Activated T-cell treated with anti-CD3 and anti-CD28 coated beads, Interleukin-2, amount 50 U/mL, for 4 hours (primary cell): ENCODE measurements around the gene ADM5. TPM values are rescaled to one million over a fixed set of nuclear protein-coding genes. Genes with fewer than 3 reads are reported as not detected.
A peak's percentile ranks its signal among the peaks of the same experiment; 100 is the strongest.

Experiments
- ATAC-seq, 2 donors: fragments of 200-7000 bp; cut with Tn5 transposase; one replicate each; pipeline ENCODE4 v1.10.0; 2021
- DNase-seq: peaks from one replicate; pipeline ENCODE4 v3.0.0-alpha.2; 2020
- H3K27me3 Mint-ChIP-seq: one replicate; pipeline ENCODE4 v1.8.0; 2021; ENCODE audit warnings: low read depth, mixed read lengths
- H3K36me3 Mint-ChIP-seq: one replicate; pipeline ENCODE4 v1.8.0; 2022; ENCODE audit warnings: mixed read lengths; ENCODE audit not compliant: insufficient read depth
- H3K4me1 Mint-ChIP-seq: one replicate; pipeline ENCODE4 v1.8.0; 2021; ENCODE audit warnings: low read depth, mixed read lengths
- H3K4me3 Mint-ChIP-seq: one replicate; pipeline ENCODE4 v1.8.0; 2021; ENCODE audit warnings: mild to moderate bottlenecking, moderate library complexity, mixed read lengths
- H3K9me3 Mint-ChIP-seq: one replicate; pipeline ENCODE4 v1.8.0; 2021; ENCODE audit warnings: mixed read lengths
- total RNA-seq, 3 donors: library from RNA; stranded (reverse); gene quantifications; one replicate each; pipeline ENCODE4 v1.2.1, GENCODE V29; 2021

Gene ADM5, protein sequence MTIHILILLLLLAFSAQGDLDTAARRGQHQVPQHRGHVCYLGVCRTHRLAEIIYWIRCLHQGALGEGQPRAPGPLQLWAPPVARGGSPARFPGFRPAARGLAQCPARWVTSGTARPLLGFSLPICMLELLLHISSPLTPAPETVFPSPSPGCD
- 10 to 100 TPM; 16.3 to 20.8 (median 17.2) TPM for total RNA-seq

DNA sequence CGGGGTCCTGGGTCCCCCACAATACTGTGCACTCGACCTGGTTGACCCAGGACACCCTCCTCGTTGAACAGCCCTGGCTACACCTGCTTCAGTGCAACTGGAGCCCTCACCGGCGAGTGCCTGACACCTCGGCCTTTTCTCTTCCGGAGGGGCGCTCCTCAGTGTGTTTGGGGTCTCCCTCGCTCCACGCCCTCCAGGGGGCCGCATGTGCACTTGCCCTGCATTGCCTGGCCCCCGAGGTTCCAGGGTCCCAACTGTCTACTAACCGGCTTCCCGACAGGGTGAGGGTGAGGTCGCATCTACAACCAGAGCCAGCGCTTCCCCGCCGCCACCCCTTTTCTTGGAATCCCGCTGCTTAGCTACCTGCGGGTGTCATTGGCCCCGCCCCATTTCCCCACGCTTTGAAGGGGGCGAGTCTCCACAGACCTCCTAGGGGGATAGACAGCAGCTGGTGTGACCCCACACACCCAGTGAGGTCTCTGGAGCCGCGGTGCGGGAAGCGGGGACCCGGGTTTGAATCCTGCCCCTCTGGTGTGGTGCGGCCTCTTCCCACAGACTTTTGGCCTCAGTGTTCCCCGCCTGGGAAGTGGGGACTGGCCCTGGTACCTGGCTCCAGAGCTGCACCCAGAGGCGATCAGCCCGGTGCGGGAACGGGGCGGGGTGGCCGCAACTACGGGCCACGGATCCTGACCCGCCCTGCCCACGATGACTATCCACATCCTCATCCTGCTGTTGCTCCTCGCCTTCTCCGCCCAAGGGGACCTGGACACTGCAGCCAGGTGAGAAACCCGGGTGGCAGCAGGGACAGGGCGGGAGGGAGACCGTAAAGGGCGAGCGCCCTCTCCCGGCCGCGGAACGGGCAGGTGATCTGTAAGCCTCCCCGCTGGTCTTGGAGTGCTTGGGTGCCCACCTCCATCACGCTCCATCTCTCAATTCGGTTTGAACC is at the start of gene ADM5:
Gene ADM5 (plus strand): TSS at position 462 of the 946 bp plus-strand sequence. CDS start 244 bp downstream, at position 706.
- H3K4me3 Mint-ChIP-seq: peak within 1 kb of the TSS; percentile 77
- DNase-seq (no peak), ATAC-seq (peak; percentile 30 to 38)
- H3K36me3 Mint-ChIP-seq: peaks cover 21% of the 10 kb centered on the region
- H3K9me3 Mint-ChIP-seq: no peaks in the 10 kb centered on the region
- H3K4me1 Mint-ChIP-seq: peaks cover 17% of the 10 kb centered on the region
- H3K27me3 Mint-ChIP-seq: peaks cover 16% of the 10 kb centered on the region

DNA sequence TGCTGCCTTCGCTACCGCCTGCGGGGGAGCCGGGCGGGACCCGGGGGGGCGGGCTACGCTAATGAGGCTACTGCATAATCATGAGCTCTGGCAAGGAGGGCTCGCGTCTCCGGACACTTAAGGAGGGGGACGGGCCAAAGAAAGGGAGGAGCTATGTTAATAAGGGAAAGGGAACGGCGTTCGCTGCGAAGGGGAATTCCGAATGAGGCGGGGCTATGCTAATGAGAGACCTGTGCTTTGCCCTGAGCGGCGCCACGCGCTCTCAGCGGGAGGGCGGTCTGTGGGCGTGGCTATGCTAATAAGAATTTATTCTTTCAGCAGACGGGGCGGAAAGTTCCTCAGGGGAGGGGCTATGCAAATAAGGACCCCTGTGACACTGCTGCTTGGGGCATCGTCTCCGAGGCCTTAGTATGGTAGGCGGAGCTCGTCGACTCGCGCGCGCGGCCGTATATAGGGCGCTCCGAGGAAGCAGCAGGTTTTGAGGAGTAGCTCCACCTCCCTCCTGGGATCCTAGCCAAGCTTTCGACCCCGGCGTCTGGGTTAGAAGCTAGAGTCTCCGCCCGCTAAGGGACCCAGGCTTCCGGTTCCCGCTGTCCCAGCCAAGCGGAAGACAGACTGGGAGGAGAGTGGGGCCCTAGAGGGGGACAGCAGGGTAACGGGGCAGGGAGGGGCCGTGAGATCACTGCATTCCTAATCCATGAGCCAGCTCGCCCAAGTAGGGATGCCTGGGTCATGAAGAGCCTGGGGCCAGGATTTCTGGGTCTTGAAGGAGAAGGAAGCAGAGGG is 49.1 kb upstream of the ADM5 start, which contains the start of gene RRAS:
Gene RRAS (minus strand): TSS at position 31 of the 786 bp plus-strand sequence. CDS start 45 bp downstream, outside the sequence.
- H3K4me3 Mint-ChIP-seq: peak within 1 kb of the TSS; percentile 98

DNA sequence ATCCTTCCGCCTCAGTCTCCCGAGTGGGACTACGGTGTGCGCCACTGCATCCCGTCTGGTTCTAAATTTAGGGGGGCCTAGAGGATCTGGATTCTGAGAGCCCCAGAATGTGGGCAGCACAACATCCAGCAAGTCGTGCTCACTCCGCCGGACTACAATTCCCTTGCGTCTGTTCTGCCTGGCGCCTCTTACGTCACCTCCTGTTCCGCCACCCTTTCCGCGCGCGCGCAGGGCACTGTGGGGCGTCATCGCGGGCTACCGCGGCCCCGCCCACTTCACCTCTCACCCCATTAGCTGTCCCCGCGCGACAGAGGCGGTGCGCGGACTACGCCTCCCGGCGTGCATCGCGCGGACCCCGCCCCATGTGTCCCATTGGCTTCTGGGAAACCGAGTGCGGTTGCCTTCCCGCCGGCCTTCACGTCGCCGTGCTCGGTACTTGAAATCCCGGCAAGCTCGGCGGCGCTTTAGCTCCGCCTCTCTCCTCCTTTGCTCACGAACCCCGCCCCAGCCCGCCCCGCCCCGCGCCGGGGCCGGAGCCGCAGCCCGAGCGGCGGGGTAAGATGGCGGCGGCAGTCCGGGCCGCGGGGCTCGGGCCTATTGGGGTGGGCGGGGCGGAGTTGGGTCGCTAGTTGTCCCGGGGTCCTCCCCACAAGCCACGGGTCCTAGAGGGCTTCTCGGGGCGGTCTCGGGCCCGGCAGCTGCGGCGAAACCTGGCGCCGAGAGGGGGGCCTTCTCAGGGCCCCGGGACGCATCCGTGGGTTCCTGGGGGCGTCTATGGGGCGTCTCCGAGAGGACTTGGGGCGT is 47.5 kb upstream of the ADM5 start, which contains the start of gene SCAF1:
Gene SCAF1 (plus strand): TSS at position 522 of the 804 bp plus-strand sequence. CDS start 2,818 bp downstream, outside the sequence.
- Mint-ChIP-seq H3K4me3 (peak within 1 kb of the TSS; percentile 98), H3K4me1 (peaks cover 61% of the 10 kb centered on the region), H3K27me3 (no peaks in the 10 kb centered on the region), H3K36me3 (peaks cover 6% of the 10 kb centered on the region), H3K9me3 (no peaks in the 10 kb centered on the region)
- DNase-seq: peak; percentile 99
- peak; percentile 71 to 72 for ATAC-seq

More for the DNA sequence above, 49.1 kb upstream of the ADM5 start, which contains the start of gene RRAS:
- Mint-ChIP-seq H3K4me1 (peaks cover 57% of the 10 kb centered on the region), H3K27me3 (no peaks in the 10 kb centered on the region), H3K9me3 (no peaks in the 10 kb centered on the region), H3K36me3 (peaks cover 3% of the 10 kb centered on the region)
- ATAC-seq: peak; percentile 60 to 68
- peak; percentile 99 for DNase-seq

DNA sequence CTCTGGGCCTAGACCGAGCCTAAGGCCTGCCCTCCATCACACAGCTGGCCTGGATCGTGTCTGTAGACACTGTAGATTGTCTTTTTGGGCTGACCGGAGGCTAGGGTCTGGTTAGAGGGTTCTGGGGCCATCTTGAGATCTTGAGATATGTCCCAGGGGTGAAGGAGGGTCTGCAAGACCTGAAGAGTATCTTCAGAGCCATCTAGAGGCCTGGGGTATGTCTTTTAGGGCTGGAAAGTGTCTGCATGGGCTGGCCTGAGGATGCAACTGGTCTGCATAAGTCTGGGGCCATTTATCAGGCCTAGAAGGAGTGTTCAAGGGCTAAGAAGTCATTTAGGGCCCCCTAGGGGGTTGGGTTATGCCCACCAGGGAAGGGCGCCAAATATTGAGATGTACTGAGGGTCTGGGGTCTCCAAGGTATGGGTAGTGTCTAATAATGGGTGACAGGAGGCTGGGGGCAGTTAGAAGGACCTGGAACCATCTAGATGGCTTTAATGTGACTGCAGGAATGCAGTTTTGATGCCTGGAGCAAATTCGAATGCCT is 46.8 kb upstream of the ADM5 start:
- peaks cover 61% of the 10 kb centered on the region for H3K4me1 Mint-ChIP-seq
- H3K9me3 Mint-ChIP-seq: no peaks in the 10 kb centered on the region
- H3K36me3 Mint-ChIP-seq: peaks cover 7% of the 10 kb centered on the region

DNA sequence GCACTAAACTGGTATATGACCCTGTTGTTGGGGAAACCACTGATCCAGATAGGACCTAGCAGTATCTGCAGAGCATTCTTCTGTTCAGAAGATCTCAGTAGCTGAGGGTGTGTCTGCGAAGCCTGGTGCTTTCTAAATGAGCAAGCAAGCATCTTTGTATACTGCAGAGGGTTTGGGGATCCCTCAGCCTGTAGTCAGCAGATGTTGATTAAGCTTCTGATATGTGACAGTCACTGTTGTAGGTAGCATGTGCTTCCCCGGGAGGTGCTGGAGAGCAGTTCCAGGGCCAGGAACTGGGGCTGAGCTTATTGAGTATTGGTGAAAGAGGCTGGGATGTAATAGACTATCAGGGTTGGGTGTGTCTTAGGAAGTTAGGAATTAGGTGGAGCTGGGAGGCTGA is 45.9 kb upstream of the ADM5 start:
- Mint-ChIP-seq H3K9me3 (no peaks in the 10 kb centered on the region), H3K27me3 (no peaks in the 10 kb centered on the region), H3K4me3 (peak overlapping the region; percentile 98), H3K36me3 (peaks cover 7% of the 10 kb centered on the region), H3K4me1 (peaks cover 55% of the 10 kb centered on the region)
- DNase-seq: no peak
- ATAC-seq: no peak

More for the DNA sequence above, 46.8 kb upstream of the ADM5 start:
- no peak for ATAC-seq
- Mint-ChIP-seq H3K4me3 (peak overlapping the region; percentile 98), H3K27me3 (no peaks in the 10 kb centered on the region)
- no peak for DNase-seq

DNA sequence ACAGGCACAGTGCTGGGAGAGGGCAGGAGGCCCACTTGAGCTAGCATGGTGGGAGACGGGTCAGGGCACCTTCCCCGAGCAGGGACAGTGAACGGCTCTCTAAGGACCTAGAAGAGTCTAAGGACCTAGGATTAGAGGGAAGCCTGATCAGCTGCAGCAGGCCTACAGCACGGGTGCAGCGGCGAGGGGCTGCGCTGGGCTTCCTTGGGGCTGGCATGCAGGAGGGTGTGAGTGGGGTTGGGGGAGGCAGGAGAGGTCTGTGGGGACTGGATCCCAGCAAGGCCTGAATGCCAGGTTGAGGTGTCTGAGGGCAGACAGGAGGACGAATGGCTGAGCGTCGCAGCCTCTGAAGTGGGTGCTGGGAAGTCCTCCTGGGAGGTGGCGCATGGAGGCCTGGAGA is 43.8 kb upstream of the ADM5 start:
- ATAC-seq: no peak
- no peaks in the 10 kb centered on the region for H3K9me3 Mint-ChIP-seq

DNA sequence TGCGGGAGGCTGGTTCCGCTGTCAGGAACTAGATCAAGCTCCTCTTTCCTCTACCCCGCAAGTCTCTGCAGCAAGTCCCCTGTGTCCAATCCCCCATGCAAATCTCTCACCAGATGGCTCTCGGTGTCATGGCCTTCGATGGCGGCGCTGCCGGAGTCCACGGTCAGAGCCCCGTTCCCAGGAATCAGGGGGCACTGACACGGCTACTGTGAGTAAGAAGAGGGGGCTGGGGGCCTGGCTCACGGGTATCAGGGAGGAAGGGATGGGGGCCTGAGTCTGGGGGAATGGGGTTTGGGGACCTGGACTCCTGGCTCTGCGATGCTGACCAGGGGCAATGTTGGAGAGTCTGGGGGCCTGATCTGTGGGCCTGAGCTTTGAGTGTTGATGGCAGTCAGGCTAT is 43.4 kb upstream of the ADM5 start:
- H3K36me3 Mint-ChIP-seq: peaks cover 17% of the 10 kb centered on the region

More for the DNA sequence above, 43.8 kb upstream of the ADM5 start:
- Mint-ChIP-seq H3K36me3 (peaks cover 16% of the 10 kb centered on the region), H3K4me3 (no peak overlapping the region), H3K4me1 (peaks cover 38% of the 10 kb centered on the region), H3K27me3 (no peaks in the 10 kb centered on the region)
- DNase-seq: no peak

DNA sequence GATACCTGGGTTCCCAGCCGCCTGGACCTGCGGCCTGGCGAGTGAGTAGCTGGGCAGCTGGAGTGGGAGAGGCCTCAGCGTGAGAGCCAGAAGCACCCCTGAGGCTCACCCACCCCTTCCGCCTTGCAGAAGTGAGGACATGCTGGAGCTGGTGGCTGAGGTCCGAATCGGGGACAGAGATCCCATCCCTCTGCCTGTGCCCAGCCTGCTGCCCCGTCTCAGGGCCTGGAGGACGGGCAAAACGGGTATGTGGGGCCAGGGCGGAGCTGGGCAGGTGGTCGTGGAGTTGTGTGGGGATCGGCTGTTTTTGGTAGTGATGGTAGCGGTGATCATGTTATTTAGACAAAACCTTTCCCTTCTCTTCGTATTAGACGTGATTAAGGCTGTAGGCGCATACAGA is 42.8 kb upstream of the ADM5 start:
- no peaks in the 10 kb centered on the region for H3K27me3 Mint-ChIP-seq
- H3K4me3 Mint-ChIP-seq: no peak overlapping the region
- no peaks in the 10 kb centered on the region for H3K9me3 Mint-ChIP-seq
- H3K4me1 Mint-ChIP-seq: peaks cover 32% of the 10 kb centered on the region
- ATAC-seq (no peak), DNase-seq (no peak)
- peaks cover 17% of the 10 kb centered on the region for H3K36me3 Mint-ChIP-seq

More for the DNA sequence above, 43.4 kb upstream of the ADM5 start:
- DNase-seq: no peak
- H3K4me1 Mint-ChIP-seq: peaks cover 34% of the 10 kb centered on the region
- no peak for ATAC-seq
- H3K27me3 Mint-ChIP-seq: no peaks in the 10 kb centered on the region
- no peaks in the 10 kb centered on the region for H3K9me3 Mint-ChIP-seq
- H3K4me3 Mint-ChIP-seq: no peak overlapping the region

DNA sequence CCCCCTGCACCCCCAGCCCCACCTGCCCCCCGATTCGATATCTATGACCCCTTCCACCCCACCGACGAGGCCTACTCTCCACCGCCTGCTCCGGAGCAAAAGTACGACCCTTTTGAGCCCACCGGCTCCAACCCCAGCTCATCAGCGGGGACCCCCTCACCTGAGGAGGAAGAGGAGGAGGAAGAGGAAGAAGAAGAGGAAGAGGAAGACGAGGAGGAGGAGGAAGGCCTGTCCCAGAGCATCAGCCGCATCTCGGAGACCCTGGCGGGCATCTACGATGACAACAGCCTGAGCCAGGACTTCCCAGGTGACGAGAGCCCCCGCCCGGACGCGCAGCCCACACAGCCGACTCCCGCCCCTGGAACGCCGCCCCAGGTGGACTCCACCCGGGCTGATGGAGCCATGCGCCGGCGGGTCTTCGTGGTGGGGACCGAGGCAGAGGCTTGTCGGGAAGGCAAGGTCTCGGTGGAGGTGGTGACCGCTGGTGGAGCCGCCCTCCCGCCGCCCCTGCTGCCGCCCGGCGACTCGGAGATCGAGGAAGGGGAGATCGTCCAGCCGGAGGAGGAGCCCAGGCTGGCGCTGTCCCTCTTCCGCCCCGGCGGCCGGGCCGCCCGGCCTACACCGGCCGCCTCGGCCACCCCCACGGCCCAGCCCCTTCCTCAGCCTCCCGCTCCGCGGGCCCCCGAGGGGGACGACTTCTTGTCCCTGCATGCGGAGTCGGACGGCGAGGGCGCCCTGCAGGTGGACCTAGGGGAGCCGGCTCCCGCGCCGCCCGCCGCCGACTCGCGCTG is 38.2 kb upstream of the ADM5 start:
- DNase-seq (no peak), ATAC-seq (no peak)
- Mint-ChIP-seq H3K4me3 (no peak overlapping the region), H3K36me3 (peaks cover 26% of the 10 kb centered on the region), H3K4me1 (no peaks in the 10 kb centered on the region), H3K27me3 (no peaks in the 10 kb centered on the region), H3K9me3 (no peaks in the 10 kb centered on the region)

DNA sequence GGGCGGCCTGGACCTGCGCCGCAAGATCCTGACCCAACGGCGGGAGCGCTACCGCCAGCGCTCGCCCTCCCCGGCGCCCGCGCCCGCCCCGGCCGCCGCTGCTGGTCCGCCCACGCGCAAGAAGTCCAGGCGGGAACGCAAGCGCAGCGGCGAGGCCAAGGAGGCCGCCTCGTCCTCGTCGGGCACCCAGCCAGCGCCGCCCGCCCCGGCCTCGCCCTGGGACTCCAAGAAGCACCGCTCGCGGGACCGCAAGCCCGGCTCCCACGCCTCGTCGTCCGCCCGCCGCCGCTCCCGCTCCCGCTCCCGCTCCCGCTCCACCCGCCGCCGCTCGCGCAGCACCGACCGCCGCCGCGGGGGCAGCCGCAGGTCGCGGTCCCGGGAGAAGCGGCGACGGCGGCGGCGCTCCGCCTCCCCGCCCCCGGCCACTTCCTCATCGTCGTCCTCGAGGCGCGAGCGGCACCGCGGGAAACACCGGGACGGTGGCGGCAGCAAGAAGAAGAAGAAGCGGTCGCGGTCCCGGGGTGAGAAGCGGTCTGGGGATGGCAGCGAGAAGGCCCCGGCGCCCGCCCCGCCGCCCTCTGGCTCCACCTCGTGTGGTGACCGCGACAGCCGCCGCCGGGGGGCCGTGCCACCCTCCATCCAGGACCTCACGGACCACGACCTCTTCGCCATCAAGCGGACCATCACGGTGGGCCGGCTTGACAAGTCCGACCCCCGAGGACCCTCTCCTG is 37.4 kb upstream of the ADM5 start:
- no peak for ATAC-seq
- H3K27me3 Mint-ChIP-seq: no peaks in the 10 kb centered on the region
- no peak for DNase-seq
- no peak overlapping the region for H3K4me3 Mint-ChIP-seq
- H3K9me3 Mint-ChIP-seq: no peaks in the 10 kb centered on the region
- no peaks in the 10 kb centered on the region for H3K4me1 Mint-ChIP-seq
- peaks cover 29% of the 10 kb centered on the region for H3K36me3 Mint-ChIP-seq

DNA sequence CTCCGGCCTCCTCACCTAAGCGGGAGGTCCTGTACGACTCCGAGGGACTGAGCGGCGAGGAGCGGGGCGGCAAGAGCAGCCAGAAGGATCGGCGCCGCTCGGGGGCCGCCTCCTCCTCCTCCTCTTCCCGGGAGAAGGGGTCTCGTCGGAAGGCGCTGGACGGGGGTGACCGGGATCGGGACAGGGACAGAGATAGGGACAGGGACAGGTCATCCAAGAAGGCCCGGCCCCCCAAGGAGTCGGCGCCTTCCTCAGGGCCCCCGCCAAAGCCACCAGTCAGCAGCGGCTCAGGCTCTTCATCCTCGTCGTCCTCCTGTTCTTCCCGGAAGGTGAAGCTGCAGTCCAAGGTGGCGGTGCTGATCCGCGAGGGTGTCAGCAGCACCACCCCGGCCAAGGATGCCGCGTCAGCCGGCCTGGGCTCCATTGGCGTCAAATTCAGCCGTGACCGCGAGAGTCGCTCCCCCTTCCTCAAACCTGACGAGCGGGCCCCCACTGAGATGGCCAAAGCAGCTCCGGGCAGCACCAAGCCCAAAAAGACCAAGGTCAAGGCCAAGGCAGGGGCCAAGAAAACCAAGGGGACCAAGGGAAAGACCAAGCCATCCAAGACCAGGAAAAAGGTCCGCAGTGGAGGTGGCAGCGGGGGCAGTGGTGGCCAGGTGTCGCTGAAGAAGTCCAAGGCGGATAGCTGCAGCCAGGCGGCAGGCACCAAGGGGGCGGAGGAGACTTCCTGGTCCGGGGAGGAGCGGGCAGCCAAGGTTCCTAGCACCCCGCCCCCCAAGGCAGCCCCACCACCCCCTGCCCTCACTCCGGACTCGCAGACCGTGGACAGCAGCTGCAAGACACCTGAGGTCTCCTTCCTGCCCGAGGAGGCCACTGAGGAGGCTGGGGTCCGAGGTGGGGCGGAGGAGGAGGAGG is 36.6 kb upstream of the ADM5 start:
- H3K4me1 Mint-ChIP-seq: no peaks in the 10 kb centered on the region
- no peaks in the 10 kb centered on the region for H3K27me3 Mint-ChIP-seq
- ATAC-seq: no peak
- peaks cover 31% of the 10 kb centered on the region for H3K36me3 Mint-ChIP-seq
- no peak overlapping the region for H3K4me3 Mint-ChIP-seq
- DNase-seq: no peak
- no peaks in the 10 kb centered on the region for H3K9me3 Mint-ChIP-seq
